ENCODE measurements around the gene UBE3A. TPM values are rescaled to one million over a fixed set of nuclear protein-coding genes. Genes with fewer than 3 reads are reported as not detected.

UBE3A gene
- total RNA-seq, 4 donors from 2014 or later: 93.6 to 116 (median 95.3) TPM

- Histone ChIP-seq H3K4me3 (no peak overlapping the region), H3K9me3 (no peaks in the 10 kb centered on the region), H3K4me1 (peaks cover 0 to 39% (median 0%) of the 10 kb centered on the region in 3 donors), H3K27me3 (no peaks in the 10 kb centered on the region), H3K27ac (no peak overlapping the region), H3K36me3 (peaks cover 0 to 6% of the 10 kb centered on the region in 2 donors)
- no peak for TF ChIP-seq EP300 (IDR thresholded peaks at IDR 0.05)
- TF ChIP-seq CTCF (IDR thresholded peaks at IDR 0.05): no peak
- no peak for TF ChIP-seq POLR2AphosphoS5 (IDR thresholded peaks at IDR 0.05)
- no peak for TF ChIP-seq POLR2A (IDR thresholded peaks at IDR 0.05)
- ATAC-seq: no peak
- WGBS, 2 donors (ENCODE audit: low coverage in 1 of 2): 93 to 95% methylated on average over 3 to 4 of the region's 4 CpGs
Measured at GRCh38 chr15:25418202-25418601, 20.6 kb downstream of the UBE3A start.

- H3K4me3 ChIP-seq: no peak overlapping the region
- H3K27me3 ChIP-seq: no peaks in the 10 kb centered on the region
- no peaks in the 10 kb centered on the region for H3K9me3 ChIP-seq
- peaks cover 0 to 6% of the 10 kb centered on the region in 2 donors for H3K36me3 ChIP-seq
- H3K27ac ChIP-seq: no peak overlapping the region
- TF ChIP-seq EP300 (IDR thresholded peaks at IDR 0.05) (no peak), POLR2A (IDR thresholded peaks at IDR 0.05) (no peak), CTCF (IDR thresholded peaks at IDR 0.05) (no peak), POLR2AphosphoS5 (IDR thresholded peaks at IDR 0.05) (no peak)
- WGBS, 2 donors (ENCODE audit: low coverage in 1 of 2): 95 to 100% methylated on average over 2 of the region's 2 CpGs
- ATAC-seq: no peak
- peaks cover 0 to 35% (median 0%) of the 10 kb centered on the region in 3 donors for H3K4me1 ChIP-seq
Measured at GRCh38 chr15:25417604-25418003, 21.2 kb downstream of the UBE3A start.

- no peak for ATAC-seq
- H3K4me3 ChIP-seq: no peak overlapping the region
Measured at GRCh38 chr15:25416693-25417092, 22.1 kb downstream of the UBE3A start.

GRCh38 chr15:25415707-25416106, 23.1 kb downstream of the UBE3A start:
- 64 to 71% methylated on average over 3 of the region's 3 CpGs for WGBS, 2 donors (ENCODE audit: low coverage in 1 of 2)
- no peaks in the 10 kb centered on the region for H3K36me3 ChIP-seq
- H3K4me1 ChIP-seq: peaks cover 0 to 45% (median 0%) of the 10 kb centered on the region in 3 donors
- H3K27ac ChIP-seq: no peak overlapping the region
- no peak for ATAC-seq
- H3K4me3 ChIP-seq: no peak overlapping the region
- H3K27me3 ChIP-seq: no peaks in the 10 kb centered on the region
- no peaks in the 10 kb centered on the region for H3K9me3 ChIP-seq
- TF ChIP-seq CTCF (IDR thresholded peaks at IDR 0.05): no peak
- TF ChIP-seq POLR2A (IDR thresholded peaks at IDR 0.05): no peak
- no peak for TF ChIP-seq EP300 (IDR thresholded peaks at IDR 0.05)
- TF ChIP-seq POLR2AphosphoS5 (IDR thresholded peaks at IDR 0.05): no peak

More at GRCh38 chr15:25416693-25417092, 22.1 kb downstream of the UBE3A start:
- no peak for TF ChIP-seq POLR2A (IDR thresholded peaks at IDR 0.05)
- Histone ChIP-seq H3K4me1 (peaks cover 0 to 35% (median 0%) of the 10 kb centered on the region in 3 donors), H3K36me3 (peaks cover 0 to 6% of the 10 kb centered on the region in 2 donors), H3K27me3 (no peaks in the 10 kb centered on the region), H3K27ac (no peak overlapping the region), H3K9me3 (no peaks in the 10 kb centered on the region)
- 66 to 86% methylated on average over 1 to 3 of the region's 3 CpGs for WGBS, 2 donors (ENCODE audit: low coverage in 1 of 2)

GRCh38 chr15:25415217-25415616, 23.6 kb downstream of the UBE3A start:
- no peak overlapping the region for H3K27ac ChIP-seq
- 92 to 100% methylated on average over 1 of the region's 1 CpG for WGBS, 2 donors (ENCODE audit: low coverage in 1 of 2)
- H3K4me1 ChIP-seq: peaks cover 0 to 50% (median 0%) of the 10 kb centered on the region in 3 donors
- ATAC-seq: no peak
- H3K4me3 ChIP-seq: no peak overlapping the region
- TF ChIP-seq CTCF (IDR thresholded peaks at IDR 0.05) (no peak), POLR2AphosphoS5 (IDR thresholded peaks at IDR 0.05) (no peak), POLR2A (IDR thresholded peaks at IDR 0.05) (no peak), EP300 (IDR thresholded peaks at IDR 0.05) (no peak)
- H3K9me3 ChIP-seq: no peaks in the 10 kb centered on the region
- no peaks in the 10 kb centered on the region for H3K27me3 ChIP-seq
- no peaks in the 10 kb centered on the region for H3K36me3 ChIP-seq
